SIG-M5 treated with dmso at 0.1 percent for 504 hours (cell line): ENCODE measurements around the gene PRR18.

ENCODE experiments used
- DNase-seq: peaks from one replicate; lab custom pipeline; 2025; ENCODE audit not compliant: unreplicated experiment; lab: John Stamatoyannopoulos, UW

The PRR18 gene

GRCh38 chr6:166334878-166335277 lies 26.7 kb upstream of the PRR18 start:
- no peak for DNase-seq

- DNase-seq: peak; percentile 60
Measured at GRCh38 chr6:166333172-166333995, 25.2 kb upstream of the PRR18 start.

GRCh38 chr6:166331503-166332415 lies 23.6 kb upstream of the PRR18 start:
- DNase-seq: no peak

- no peak for DNase-seq
Measured at GRCh38 chr6:166330612-166331011, 22.4 kb upstream of the PRR18 start.

- no peak for DNase-seq
Measured at GRCh38 chr6:166325383-166326042, 17.3 kb upstream of the PRR18 start.

GRCh38 chr6:166323395-166323794 lies 15.2 kb upstream of the PRR18 start:
- no peak for DNase-seq

GRCh38 chr6:166318649-166319600 lies 10.7 kb upstream of the PRR18 start:
- DNase-seq: no peak

GRCh38 chr6:166318227-166318626 lies 10.0 kb upstream of the PRR18 start:
- no peak for DNase-seq

GRCh38 chr6:166317261-166318212 lies 9.3 kb upstream of the PRR18 start:
- DNase-seq: no peak

- DNase-seq: no peak
Measured at GRCh38 chr6:166315436-166315835, 7.2 kb upstream of the PRR18 start.

- DNase-seq: no peak
Measured at GRCh38 chr6:166314454-166314853, 6.3 kb upstream of the PRR18 start.

- DNase-seq: peak; percentile 53
Measured at GRCh38 chr6:166313255-166314070, 5.3 kb upstream of the PRR18 start.

- no peak for DNase-seq
Measured at GRCh38 chr6:166312832-166313231, 4.6 kb upstream of the PRR18 start.

- no peak for DNase-seq
Measured at GRCh38 chr6:166310634-166311033, 2.4 kb upstream of the PRR18 start.

- DNase-seq: no peak
Measured at GRCh38 chr6:166309977-166310376, 1.8 kb upstream of the PRR18 start.

GRCh38 chr6:166308769-166309589 lies 787 bp upstream of the PRR18 start:
- DNase-seq: peak; percentile 3
